GM15510 (cell line): ENCODE measurements around the gene MYO7A.

ENCODE experiments used
- POLR2A ChIP-seq: IDR thresholded peaks from 3 replicates; pipeline ENCODE4 v1.6.1; 2011; ENCODE audit warnings: borderline replicate concordance; ENCODE audit not compliant: insufficient read length; ENCODE audit errors: extremely low read depth

The MYO7A gene

DNA sequence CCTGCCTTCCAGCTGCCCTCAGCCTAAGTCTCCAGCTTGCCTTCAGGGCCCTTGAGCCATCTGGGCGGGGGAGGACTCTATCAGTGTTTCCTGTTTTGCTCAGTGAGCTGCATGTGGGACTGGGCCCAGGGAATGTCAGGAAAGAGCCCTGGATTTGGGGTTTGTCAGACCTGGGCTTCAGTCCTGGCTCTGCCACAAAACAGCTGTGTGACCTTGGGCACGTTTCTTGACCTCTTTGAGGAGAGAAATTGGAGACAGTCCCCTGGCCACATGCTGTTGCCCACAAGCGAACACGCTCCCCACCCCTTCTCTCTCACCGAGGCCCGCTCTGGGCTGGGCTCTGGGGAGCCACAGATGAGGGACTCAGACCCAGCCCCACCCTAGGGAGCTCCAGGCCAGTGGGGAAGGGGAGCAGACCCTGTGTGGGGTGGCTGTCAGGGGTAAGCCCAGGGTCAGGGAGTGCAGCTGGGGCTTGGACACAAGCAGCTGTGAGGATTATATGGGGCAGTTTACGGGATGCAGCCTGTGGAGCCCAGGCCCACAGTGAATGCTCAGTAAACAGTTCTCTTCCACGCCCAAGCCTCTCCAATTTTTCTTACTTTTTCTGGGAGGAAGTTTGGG is 12.3 kb downstream of the MYO7A start:
- TF ChIP-seq POLR2A, result no peak

DNA sequence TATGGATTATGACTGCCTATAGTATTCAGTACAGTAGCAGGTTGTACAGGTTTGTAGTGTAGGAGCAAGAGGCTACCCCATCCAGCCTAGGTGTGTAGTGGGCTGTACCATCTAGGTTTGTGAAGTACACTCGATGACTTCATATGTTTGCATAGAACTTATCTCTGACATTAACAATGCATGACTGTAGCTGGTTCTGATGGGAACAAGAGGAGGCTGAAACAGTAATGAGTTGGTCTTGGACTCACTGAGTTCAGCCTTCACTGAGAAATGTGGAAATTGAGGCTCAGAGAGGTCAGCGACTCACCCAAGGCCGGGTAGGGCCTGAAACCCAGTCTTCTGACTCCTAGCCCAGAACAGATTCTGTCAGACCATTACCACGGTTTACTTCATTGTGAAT is 13.0 kb downstream of the MYO7A start:
- no peak for TF ChIP-seq POLR2A

DNA sequence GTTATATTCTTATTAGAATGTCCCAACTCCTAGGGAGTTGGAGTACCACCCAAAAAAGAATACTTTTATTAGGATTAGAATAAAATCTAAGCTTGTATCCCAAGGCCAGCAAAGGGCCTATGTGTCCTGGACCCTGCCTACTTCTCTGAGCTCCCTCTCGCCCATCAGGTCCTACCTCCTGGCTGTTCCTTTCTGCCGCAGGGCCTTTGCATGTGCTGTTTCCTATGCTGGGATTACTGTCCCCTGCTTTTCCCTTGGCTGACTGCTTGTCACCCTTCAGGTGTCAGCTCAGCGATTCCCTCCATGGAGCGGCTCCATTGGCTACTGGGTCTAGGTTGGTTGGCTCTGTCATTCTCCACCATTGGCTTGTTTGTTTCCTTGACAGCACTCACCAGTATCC is 13.4 kb downstream of the MYO7A start:
- TF ChIP-seq POLR2A, result no peak

DNA sequence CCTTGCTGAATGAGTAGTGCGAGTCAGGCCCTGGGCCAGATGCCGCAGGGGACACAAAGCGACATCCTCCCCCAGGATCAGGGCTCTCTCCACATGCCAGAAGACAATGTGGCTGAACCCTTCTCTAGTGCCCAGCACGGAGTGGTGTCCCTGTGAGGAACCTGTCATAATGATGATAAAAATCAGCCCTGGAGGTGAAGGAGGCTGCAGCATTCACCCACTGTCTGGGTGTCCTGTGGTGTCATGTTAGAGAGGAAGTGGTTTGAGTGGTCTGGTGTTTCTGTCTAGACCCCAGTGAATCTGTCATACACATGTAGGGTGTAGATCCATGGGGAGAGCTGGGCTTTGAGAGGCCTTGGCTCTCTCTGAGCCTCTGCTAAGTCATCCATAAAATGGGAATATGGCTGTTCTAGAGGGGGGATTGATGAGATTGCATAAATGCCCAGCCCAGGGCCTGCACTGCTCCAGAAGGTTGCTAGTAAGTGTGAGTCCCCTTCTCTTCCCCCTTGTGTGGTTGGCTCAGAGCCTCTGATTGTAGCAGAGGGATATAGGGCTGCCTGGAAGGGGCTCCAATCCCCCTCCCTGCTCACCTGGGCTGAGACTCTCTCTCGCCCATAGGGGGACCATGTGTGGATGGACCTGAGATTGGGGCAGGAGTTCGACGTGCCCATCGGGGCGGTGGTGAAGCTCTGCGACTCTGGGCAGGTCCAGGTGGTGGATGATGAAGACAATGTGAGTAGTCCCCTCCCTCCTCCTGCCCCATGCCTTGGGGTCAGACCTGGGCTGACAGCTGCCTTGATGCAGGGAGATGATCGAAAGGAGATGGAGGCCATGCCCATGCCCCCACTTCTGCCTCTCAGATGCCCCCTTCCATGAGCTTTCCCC is 14.3 kb downstream of the MYO7A start:
- no peak for TF ChIP-seq POLR2A

DNA sequence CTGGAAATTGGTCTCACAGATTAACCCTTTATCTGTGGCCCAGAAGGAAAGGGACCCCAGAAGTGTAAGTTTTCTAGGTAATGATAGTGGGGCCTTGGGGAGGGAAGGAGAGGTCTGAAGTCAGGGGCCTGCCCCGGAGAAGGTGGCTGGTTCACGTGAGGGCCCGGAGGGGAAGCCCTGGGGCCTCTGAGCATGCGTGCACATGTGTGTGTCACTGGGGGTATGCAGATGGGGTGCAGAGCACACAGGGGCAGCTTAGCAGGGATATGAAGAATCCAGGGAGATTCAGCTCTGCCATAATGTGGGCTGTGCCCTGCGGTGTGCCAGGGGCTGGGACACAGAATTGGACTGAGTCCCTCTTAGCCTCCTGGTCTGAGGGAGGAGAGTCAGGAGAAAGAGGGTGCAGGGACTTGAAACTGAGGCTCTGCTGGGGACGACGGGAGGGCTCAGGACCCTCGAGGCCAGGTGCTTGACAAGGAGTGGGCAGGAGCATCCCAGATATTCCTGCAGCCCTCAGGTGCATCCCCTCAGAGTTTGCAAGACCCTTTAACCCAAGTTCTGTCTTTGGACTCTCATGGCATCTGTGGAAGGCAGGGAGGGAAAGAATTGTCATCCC is 15.5 kb downstream of the MYO7A start:
- TF ChIP-seq POLR2A, result no peak

DNA sequence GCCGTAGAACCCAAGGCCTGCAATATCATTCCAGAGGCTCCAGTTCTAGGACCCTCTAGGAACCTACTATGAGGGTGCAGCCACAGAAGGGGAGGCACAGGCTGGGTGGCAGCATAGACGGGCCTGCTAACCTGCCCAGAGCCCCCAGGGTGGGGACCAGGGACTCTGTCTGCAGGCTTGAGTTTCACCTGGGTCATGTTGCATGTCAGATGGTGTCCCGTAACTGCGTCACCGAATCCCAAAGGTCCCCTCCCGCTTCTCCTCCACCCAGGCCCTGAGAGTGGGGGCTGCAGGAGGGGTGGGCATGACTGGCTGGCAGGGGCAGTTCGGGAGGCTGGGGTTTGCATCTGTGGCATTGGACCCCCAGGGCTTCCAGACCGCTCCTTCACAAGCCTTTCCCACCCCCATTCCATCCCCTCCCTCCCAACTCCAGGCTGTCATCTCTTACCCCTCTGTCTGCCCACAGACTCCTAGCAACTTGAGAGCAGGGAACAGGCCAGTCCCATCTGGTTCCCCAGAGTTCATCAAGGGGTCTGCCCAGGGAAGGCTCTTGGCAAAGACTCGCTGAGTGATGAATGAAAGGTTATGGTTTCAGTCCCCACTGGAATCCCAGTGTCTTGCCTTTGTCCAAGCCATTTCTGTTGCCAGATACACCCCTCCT is 16.3 kb downstream of the MYO7A start:
- TF ChIP-seq POLR2A, result no peak

DNA sequence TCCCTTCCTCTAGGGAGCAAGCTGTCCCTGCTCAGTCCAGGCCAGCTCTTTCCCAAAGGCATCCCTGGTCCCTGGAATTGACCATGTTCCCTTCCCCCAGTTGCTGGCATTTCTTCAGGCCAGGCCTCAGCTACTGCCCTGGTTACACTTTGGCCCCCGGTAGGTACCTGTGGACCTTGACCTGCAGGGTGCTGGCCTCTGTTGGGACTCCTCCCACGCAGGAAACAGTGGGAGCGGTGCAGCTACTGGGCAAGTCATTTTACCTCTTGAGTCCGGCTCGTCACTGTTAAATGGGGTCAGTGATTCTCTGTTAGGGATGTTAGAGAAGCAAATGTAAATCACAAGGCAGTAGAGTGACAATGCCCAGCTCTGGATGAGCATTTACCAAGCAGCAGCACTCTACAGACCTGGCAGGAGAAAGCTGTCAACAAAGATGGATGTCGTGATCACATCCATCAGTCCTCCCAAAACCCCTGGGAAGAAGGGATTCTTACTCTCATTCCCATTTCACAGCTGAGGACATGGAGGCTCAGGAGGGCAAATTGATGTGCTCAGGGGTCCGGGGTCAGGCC is 16.9 kb downstream of the MYO7A start:
- no peak for TF ChIP-seq POLR2A

DNA sequence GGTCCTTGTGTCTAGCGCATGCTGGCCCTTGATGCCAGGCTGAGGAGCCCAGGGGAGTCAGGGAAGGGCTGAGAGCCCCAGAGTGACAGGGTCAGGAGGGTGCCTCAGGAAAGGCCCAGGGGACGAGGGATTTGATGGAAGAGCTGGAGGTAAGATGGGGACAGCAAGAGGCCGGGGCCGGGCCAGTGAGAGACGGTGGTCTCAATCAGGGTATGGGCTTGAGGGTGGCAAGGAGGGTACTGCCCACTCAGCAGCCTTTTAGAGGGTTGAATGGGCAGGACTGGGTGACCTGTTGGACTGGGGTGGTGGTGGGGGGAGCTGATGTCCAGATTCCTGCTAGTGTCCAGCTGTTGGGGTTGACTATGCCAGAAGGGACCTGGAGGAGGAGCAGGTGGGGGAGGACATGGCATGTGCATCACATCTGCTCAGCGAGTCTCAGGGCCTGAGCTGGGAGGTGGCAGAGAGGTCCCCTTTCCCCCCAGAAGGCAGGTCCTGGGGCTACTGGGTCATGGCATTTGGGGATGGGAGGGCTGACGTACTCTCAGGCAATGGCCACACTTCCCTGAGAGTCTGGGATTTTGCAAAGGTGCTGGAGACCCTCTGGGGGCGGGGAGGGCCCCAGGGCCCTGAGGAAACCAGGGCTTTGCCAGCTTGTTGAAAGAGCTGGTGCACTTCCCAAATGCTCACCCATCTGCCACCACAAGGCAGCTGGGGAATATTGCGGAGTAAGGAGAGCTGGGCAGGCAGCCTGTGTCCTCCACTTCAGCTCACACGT is 18.4 kb downstream of the MYO7A start:
- no peak for TF ChIP-seq POLR2A

DNA sequence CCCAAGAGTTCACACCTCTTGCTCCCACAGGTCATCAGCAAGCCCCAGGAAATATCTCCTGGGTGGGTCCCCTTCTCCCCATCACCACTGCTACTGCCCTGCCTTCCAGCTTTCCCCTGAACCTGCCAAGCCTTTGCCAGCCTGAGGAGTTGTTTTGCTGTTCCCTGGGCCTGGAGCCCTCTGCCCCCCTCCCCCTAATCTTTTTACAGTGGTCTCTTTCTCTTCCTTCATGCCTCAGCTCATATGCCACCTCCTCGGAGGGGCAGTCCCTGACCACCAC is 18.9 kb downstream of the MYO7A start:
- TF ChIP-seq POLR2A, result no peak

DNA sequence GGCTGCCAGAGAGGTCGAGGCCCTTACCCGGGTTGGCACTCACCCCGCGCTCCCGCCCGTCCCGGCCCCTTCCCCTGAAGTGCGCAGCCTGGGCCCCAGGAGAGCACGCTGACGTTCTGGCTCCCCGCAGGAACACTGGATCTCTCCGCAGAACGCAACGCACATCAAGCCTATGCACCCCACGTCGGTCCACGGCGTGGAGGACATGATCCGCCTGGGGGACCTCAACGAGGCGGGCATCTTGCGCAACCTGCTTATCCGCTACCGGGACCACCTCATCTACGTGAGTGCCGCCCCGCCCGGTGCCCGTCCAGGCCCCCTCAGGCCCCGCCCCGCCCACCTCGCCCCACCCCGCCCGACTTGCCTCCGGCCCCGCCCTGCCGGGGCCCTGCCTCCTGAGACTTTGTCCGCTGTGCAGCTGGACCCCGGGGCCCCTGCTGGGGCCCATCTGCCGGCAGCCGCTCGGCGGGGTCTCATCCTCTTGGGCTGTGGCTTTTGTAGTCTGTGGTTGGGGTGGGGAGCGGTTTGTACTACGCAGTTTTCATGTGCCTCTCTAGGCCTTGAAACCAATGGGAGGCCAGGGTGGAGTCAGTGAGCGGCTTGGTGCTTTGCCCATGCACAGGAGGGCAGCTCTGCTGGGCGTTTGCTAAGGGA is 19.7 kb downstream of the MYO7A start:
- no peak for TF ChIP-seq POLR2A

DNA sequence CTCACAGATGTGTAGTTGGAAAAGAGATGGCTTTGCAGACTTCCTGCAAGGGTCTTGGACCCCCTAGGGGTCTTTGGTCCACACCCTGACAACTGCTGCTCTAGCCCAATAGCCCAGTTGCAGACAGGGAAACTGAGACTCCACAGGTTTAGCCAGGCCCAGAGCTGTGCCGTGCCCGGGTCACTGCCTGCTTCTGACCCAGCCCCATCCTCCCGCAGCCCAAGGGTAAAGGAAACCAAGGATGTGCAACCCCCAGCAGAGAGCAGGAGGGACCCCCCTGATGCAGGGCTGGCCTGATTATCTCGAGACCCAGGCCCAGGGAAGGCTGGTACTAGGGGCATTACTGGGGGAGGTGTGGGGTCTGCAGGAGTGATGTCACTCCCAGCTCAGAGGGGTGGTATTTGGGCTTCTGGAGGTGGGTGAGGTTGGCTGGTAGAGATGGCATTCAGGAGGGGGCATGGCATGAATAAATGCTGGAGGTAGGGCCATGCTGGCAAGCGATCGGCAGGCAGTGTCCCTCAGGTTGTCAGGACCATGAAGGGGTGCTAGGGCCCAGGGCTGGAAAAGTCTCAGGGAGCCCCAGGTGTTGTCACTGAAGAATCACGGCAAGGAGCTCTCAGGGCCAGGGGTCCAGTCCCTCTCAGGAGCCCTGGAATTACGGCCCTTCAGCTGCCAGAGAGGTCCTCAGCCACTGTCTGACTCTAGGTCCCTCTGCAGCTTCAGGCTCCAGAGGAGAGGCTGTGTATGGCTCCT is 21.1 kb downstream of the MYO7A start:
- no peak for TF ChIP-seq POLR2A

DNA sequence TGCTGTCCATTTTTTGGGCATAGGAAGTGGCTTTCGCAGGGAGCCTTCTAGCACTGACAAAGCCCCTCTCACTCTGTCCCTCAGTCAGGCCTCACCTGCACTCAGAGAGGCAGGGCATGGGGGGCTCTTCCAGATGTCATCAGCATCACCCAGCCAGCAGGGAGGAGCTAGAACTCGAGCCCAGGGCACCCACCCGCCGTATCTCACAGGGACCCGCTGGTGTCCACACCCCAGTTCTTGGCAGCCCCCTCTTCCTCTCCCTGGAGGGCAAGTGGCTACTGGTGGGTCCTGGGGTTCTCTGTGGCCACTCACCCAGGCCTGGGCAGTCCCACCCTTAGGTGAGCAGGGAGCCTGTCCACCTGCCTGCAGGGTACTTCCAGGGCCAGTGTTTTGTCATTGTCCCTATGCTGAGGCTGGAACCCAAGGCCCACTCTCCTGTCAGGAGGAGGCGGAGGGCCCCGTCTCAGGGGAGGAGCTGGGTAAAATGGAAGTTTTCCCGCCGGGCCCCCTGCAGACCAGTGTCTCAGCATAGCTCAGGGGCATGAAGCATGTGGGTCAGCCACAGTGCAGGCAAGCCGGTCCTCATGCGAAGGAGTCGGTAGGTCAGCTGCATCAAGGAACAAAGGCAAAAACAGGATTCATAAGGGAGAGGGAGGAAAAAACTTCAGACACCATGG is 21.8 kb downstream of the MYO7A start:
- no peak for TF ChIP-seq POLR2A

DNA sequence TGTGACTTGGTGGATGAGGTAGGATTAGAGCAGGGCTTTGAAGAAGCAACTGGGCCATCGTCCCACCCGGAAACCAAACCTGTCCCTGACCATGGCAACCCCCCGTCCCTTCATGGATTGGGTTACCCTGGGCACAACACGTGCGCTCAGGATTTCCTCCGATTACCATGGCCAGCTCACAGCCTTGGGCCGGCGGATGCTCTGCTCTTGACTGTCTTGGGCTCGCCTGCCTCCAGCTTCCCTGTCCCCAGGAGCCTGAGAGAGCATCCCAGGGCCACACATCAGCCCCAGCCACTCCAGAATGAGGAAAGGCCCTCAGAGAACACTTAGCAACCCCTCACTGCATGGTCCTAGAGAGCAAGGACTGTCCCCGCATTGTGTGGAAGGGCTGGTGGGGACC is 22.8 kb downstream of the MYO7A start:
- no peak for TF ChIP-seq POLR2A

DNA sequence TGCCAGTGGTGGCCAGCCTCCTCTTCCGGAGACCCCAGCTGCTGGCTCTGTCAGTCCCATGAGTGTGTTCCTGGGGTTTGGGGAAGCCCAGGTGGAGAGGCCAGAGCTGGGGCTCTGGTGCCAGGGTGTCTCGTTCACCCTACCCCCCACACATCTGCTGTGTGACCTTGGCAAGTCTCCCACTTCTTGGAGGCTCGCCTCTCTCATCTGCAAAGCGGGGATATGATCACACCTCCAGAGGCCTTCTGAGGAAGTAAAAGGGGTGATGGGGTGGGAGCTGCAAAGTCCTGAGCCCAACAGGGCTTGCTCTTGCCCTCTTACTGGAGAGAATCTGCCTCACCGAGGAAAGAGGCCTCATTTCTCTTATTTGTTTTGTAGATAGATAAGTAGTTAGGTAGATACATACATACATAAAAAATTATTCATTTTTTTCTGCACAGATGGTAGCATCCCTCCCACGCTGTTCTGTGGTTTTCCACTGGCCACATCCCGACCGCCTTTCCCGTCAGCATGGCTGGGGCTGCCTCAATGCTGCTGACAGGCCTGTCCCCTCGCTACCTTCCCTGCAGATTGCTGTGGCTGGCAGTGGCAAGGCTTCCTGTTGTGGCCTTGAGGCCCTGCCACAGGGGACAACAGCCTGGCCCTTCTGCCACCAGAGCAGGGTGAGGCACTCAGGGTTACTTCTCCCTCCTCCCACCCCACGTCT is 23.9 kb downstream of the MYO7A start:
- TF ChIP-seq POLR2A, result no peak
